Measurements from ENCODE around the gene HDAC11. TPM values are rescaled to one million over a fixed set of nuclear protein-coding genes. Genes with fewer than 3 reads are reported as not detected.
A peak's percentile ranks its signal among the peaks of the same experiment; 100 is the strongest.

HDAC11 gene
- total RNA-seq, 1 experiment from 2014 or later: 12.0 TPM

DNA sequence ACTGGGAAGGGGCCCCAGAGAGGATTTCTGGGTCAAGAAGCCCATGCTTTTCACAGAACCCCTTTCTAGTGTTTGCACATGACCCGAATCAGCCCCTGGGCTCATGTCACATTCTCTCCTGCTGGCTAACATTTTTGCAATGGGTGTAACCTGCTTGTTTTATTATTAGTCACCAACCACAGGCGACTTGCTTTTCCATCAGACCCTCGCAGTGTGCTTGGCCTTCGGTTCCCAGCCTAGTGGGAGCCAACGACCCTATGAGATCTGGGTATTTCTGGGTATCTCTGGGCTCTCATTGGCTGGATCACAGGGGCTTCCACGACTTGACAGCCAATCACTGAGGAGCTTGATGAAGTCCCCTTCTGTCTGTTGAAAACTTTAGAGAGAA lies 57.8 kb downstream of the HDAC11 start:
- peaks cover 16% of the 10 kb centered on the region for H3K4me1 Mint-ChIP-seq
- ChIA-PET CTCF (interaction anchor here (1.4 to 2.9 kb wide), 4 partner anchors 38 to 43 kb away, joined by 5 to 12 read pairs (median 8); no protein-coding TSS in a partner anchor), POLR2A (no interaction called here)
- TF ChIP-seq JUN (CRISPR knock-in tag; IDR thresholded peaks at IDR 0.05) (no peak), CBFB (CRISPR knock-in tag; IDR thresholded peaks at IDR 0.05; ENCODE audit: low read depth) (no peak), NR3C1 (CRISPR knock-in tag; conservative IDR thresholded peaks at IDR 0.05; ENCODE audit: low read depth) (no peak), FOXP1 (CRISPR knock-in tag; IDR thresholded peaks at IDR 0.05; ENCODE audit: borderline replicate concordance) (no peak), ATF3 (CRISPR knock-in tag; conservative IDR thresholded peaks at IDR 0.05) (no peak), MYBL2 (CRISPR knock-in tag; IDR thresholded peaks at IDR 0.05) (no peak), ZSCAN18 (CRISPR knock-in tag; IDR thresholded peaks at IDR 0.05) (no peak), NR1H2 (CRISPR knock-in tag; IDR thresholded peaks at IDR 0.05) (no peak), RELA (CRISPR knock-in tag; IDR thresholded peaks at IDR 0.05; ENCODE audit: borderline replicate concordance) (no peak), ZBTB21 (CRISPR knock-in tag; IDR thresholded peaks at IDR 0.05; ENCODE audit: borderline replicate concordance) (no peak), ESRRA (CRISPR knock-in tag; IDR thresholded peaks at IDR 0.05; ENCODE audit: borderline replicate concordance) (no peak), NFATC4 (CRISPR knock-in tag; IDR thresholded peaks at IDR 0.05) (no peak), ZNF263 (CRISPR knock-in tag; IDR thresholded peaks at IDR 0.05; ENCODE audit: low read depth) (no peak), HMGXB4 (CRISPR knock-in tag; IDR thresholded peaks at IDR 0.05) (no peak)
- ATAC-seq: no peak
- peaks cover 4% of the 10 kb centered on the region; the same call in 1 of the 2 replicates for H3K36me3 Mint-ChIP-seq
- DNase-seq (ENCODE audit: low spot score): no peak
- no peak overlapping the region for H3K4me3 Mint-ChIP-seq
- H3K9me3 Mint-ChIP-seq: peaks cover 19% of the 10 kb centered on the region
- no peaks in the 10 kb centered on the region; the same call in 1 of the 2 replicates for H3K27me3 Mint-ChIP-seq (ENCODE audit: low read depth)
- H3K27ac Mint-ChIP-seq: no peak overlapping the region

DNA sequence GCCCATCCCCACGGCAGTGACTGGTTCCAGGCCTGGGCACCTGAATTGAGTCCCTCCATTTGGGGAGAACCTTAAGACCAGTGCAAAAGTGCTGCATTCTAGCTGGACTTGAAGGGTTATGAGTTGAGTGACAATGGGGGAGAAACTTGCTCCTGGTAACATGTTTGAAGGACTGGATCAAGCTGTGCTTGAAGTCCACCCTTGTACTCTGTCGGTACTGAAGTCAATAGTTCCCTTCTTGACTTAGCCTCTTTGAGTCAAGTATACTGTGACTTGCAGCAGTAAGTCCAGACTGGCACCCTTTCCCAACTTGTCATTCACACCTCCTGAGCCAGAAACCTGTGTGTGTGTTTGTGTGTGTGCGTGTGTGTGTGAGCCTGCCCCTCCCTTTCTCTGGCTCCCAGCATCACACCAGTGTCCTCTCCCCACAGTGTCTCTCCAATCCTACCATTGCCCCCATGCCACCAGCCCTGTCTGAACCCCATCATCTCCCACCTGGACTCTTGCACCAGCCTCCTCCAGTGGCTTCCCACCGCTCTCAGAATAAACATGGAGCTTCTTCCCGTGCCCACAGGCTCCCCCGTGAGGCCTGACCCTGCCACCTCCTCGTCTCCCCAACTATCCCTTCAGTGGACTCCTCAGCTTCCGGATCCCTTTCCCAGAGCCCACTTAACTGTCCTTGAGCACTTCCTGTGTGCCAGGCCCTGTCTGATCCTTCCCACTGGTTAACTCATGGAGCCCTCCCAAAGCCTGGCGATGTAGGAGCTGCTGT lies 58.6 kb downstream of the HDAC11 start:
- POLR2A ChIA-PET: interaction anchor here (0.9 kb wide), 1 partner anchor 16 kb away, joined by 3 read pairs; no protein-coding TSS in a partner anchor
- peaks cover 4% of the 10 kb centered on the region; the same call in 1 of the 2 replicates for H3K36me3 Mint-ChIP-seq
- H3K27me3 Mint-ChIP-seq (ENCODE audit: low read depth): no peaks in the 10 kb centered on the region; the same call in 1 of the 2 replicates
- CTCF ChIA-PET: interaction anchor here (0.8 to 2.9 kb wide), 15 partner anchors 8 to 433 kb away, joined by 3 to 13 read pairs (median 5); no protein-coding TSS in a partner anchor
- no peak for DNase-seq (ENCODE audit: low spot score)
- peak; percentile 41 for ATAC-seq
- no peak overlapping the region for H3K4me3 Mint-ChIP-seq
- H3K9me3 Mint-ChIP-seq: peaks cover 19% of the 10 kb centered on the region
- H3K4me1 Mint-ChIP-seq: peaks cover 11% of the 10 kb centered on the region
- TF ChIP-seq FOXP1 (CRISPR knock-in tag; IDR thresholded peaks at IDR 0.05; ENCODE audit: borderline replicate concordance): no peak
- no peak for TF ChIP-seq PREB (CRISPR knock-in tag; IDR thresholded peaks at IDR 0.05; ENCODE audit: borderline replicate concordance)
- no peak for TF ChIP-seq NFE2L1 (CRISPR knock-in tag; IDR thresholded peaks at IDR 0.05)
- TF ChIP-seq, protein P1, sequence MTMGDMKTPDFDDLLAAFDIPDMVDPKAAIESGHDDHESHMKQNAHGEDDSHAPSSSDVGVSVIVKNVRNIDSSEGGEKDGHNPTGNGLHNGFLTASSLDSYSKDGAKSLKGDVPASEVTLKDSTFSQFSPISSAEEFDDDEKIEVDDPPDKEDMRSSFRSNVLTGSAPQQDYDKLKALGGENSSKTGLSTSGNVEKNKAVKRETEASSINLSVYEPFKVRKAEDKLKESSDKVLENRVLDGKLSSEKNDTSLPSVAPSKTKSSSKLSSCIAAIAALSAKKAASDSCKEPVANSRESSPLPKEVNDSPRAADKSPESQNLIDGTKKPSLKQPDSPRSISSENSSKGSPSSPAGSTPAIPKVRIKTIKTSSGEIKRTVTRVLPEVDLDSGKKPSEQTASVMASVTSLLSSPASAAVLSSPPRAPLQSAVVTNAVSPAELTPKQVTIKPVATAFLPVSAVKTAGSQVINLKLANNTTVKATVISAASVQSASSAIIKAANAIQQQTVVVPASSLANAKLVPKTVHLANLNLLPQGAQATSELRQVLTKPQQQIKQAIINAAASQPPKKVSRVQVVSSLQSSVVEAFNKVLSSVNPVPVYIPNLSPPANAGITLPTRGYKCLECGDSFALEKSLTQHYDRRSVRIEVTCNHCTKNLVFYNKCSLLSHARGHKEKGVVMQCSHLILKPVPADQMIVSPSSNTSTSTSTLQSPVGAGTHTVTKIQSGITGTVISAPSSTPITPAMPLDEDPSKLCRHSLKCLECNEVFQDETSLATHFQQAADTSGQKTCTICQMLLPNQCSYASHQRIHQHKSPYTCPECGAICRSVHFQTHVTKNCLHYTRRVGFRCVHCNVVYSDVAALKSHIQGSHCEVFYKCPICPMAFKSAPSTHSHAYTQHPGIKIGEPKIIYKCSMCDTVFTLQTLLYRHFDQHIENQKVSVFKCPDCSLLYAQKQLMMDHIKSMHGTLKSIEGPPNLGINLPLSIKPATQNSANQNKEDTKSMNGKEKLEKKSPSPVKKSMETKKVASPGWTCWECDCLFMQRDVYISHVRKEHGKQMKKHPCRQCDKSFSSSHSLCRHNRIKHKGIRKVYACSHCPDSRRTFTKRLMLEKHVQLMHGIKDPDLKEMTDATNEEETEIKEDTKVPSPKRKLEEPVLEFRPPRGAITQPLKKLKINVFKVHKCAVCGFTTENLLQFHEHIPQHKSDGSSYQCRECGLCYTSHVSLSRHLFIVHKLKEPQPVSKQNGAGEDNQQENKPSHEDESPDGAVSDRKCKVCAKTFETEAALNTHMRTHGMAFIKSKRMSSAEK (CRISPR knock-in tag; IDR thresholded peaks at IDR 0.05; ENCODE audit: borderline replicate concordance): no peak
- no peak for TF ChIP-seq HMGA2 (CRISPR knock-in tag; IDR thresholded peaks at IDR 0.05)
- no peak for TF ChIP-seq GABPB1 (CRISPR knock-in tag; IDR thresholded peaks at IDR 0.05)
- TF ChIP-seq USF1 (CRISPR knock-in tag; IDR thresholded peaks at IDR 0.05): no peak
- no peak overlapping the region for H3K27ac Mint-ChIP-seq
